ENCODE results near the gene SLC16A10.
"Not testable (repeated sequence)": the region's sequence is repeated elsewhere in the genome, so short reads cannot be mapped to it uniquely, and the experiment has no call there.

The SLC16A10 gene

DNA sequence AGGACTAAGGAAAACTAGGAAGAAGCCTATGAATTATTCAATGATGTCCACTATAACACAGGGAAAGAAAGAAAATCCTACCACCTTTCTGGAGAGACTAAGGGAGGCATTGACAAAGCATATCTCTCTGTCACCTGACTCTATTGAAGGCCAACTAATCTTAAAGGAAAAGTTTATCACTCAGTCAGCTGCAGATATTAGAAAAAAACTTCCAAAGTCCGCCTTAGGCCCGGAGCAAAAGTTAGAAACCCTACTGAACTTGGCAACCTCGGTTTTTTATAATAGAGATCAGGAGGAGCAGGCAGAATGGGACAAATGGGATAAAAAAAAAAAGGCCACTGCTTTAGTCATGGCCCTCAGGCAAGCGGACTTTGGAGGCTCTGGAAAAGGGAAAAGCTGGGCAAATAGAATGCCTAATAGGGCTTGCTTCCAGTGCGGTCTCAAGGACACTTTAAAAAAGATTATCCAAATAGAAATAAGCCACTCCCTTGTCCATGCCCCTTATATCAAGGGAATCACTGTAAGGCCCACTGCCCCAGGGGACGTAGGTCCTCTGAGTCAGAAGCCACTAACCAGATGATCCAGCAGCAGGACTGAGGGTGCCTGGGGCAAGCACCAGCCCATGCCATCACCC, 47.0 kb downstream of the SLC16A10 start:
- not testable (repeated sequence) for DNase-seq (ENCODE audit: low spot score)

DNA sequence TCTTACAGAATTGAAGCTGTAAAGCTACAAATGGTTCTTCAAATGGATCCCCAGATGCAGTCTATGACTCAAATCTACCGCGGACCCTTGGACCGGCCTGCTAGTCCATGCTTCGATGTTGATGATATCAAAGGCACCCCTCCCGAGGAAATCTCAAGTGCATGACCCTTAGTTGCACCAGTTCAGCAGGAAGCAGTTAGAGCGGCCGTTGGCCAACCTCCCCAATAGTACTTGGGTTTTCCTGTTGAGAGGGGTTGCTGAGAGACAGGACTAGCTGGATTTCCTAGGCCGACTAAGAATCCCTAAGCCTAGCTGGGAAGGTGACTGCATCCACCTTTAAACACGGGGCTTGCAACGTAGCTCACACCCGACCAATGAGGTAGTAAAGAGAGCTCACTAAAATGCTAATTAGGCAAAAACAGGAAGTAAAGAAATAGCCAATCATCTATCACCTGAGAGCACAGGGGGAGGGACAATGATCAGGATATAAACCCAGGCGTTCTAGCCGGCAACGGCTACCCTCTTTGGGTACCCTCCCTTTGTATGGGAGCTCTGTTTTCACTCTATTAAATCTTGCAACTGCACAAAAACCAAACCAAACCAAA, 50.3 kb downstream of the SLC16A10 start:
- not testable (repeated sequence) for DNase-seq (ENCODE audit: low spot score)

DNA sequence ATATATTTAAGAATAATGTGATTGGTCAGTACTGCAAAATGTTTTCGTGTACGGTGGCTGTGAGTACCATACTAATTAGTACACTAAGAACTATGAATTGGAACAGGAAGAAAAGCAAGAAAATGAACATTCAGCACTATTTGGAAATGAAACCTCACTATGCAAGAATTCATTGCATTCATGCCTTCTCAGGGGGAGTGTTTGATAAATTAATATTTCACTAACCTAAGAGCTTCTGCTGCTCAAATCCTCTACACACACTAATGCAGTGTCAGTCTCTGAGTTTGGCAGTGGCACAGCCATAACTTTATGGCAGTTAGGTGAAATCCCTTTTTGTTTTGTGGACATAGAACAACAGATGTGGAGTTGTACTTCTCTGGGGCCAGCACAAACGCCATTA, 60.1 kb downstream of the SLC16A10 start:
- no peak for DNase-seq (ENCODE audit: low spot score)

DNA sequence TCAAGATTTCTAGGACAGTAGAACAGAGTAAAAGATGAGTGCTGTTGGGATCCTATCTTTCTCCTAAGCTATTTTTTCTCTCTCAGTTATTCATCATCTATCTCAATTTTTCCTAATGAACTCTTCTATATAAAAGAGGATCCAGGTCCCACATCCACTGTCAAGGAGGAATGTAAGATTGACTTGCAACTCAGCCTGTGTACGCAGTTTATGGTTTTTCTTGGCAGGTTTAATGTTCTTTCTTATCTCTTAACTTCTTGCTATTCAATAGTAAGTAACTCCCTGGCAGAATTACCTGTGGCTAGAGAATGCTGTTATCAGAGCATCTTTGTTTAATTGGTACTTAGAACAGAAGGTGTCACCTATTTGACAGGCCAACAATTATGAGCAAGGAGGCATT, 60.8 kb downstream of the SLC16A10 start:
- DNase-seq (ENCODE audit: low spot score), result no peak

DNA sequence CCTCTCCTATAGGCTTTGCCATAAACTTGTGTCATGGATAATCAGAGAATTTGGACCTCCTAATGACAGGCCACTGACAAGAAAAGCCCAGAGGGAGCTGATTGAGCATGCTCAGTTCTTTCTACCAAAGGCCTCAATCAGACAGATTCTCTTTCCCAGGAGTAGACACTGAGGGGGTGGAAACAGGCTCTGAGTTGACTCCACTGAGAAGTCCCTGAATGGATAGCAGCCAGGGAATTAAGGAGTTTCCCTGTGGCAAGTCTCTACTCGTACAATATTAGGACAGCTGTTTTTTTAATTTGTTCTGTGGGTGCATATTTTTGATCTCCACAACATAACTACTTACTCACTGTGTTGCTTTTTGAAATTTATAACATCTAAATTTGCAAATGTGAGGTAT, 63.3 kb downstream of the SLC16A10 start:
- no peak for DNase-seq (ENCODE audit: low spot score)

DNA sequence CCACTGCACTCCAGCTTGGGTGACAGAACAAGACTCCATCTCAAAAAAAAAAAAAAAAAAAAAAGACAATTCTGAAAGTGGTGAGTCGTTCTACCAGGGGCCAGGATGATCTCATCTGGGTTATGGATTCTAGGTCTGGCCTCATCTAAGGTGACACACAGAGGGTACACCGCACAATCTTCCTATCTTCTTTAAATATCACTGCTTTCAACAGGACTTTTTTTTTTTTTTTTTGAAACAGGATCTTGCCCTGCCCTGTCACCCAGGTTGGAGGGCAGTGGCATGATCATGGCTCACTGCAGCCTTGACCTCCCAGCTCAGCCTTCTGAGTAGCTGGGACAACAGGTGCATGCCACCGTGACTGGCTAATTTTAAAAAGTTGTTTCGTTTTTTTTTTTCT, 67.7 kb downstream of the SLC16A10 start:
- DNase-seq (ENCODE audit: low spot score), result no peak

DNA sequence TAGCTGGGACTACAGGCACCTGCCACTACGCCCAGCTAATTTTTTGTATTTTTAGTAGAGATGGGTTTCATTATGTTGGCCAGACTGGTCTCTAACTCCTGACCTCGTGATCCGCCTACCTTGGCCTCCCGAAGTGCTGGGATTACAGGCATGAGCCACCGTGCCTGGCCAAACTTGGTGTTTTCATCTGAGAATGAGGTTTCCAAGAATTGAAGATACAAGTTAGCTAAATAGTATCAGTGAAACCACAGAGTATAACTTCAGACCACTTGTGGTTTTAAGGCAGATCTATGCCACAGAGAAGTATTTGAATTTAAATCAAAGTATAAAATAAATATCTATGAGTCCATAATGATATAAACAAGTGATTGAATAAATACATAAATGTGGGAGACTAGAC, 70.1 kb downstream of the SLC16A10 start:
- no peak for DNase-seq (ENCODE audit: low spot score)

DNA sequence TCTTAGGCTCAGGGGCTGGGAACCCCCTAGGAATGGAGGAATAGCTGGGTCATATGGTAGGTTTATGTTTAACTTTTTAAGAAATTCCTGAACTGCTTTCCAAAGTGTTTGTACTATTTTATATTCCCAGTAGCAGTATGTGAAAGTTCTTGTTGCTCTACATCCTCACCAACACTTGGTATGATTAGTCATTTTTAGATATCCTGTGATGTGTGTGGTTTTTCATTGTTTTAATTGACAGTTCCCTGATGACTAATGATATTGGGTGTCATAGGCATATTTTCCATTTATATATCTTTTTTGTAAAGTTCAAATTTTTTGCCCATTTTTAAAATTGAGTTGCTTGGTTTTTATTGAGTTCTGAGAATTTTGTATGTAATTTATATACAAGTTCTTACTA, 72.3 kb downstream of the SLC16A10 start:
- no peak for DNase-seq (ENCODE audit: low spot score)

DNA sequence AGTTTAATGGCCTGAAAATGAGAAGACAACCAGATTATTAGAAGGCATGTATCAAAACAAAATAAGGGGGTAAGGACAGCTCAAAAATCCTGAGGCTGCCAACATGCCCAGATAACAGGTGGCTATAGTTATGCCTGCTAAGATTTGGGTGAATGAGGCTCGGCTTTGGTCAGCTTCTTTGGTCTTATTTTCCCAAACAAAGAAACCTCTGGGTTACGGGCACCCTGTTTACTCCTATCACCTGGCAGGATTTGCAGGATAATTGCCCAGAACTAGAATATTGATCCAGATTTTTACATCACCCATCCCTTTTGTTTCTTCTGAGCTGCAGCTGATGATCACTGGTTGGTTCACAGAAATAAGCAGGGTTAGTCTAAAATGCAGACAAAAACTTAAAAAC, 74.3 kb downstream of the SLC16A10 start:
- DNase-seq (ENCODE audit: low spot score), result no peak

DNA sequence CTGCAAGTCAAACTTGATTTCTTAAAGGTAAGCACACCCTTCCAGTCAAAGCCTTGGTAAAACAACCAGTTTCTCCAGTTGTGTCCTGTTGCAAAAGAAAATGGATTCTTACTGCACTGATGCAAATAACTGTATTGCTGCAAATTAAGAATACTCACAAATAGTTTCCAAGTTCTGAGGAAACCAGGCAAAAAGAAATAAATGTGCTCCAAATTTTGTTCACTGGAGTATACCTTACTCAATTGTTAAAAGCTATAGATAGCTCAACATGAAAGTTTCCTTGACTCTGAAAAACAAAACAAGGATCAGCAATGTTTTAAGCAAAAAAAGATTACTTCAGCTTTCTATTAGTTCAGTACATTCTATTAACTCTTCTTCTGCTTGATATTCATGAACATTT, 75.2 kb downstream of the SLC16A10 start:
- DNase-seq (ENCODE audit: low spot score), result no peak

DNA sequence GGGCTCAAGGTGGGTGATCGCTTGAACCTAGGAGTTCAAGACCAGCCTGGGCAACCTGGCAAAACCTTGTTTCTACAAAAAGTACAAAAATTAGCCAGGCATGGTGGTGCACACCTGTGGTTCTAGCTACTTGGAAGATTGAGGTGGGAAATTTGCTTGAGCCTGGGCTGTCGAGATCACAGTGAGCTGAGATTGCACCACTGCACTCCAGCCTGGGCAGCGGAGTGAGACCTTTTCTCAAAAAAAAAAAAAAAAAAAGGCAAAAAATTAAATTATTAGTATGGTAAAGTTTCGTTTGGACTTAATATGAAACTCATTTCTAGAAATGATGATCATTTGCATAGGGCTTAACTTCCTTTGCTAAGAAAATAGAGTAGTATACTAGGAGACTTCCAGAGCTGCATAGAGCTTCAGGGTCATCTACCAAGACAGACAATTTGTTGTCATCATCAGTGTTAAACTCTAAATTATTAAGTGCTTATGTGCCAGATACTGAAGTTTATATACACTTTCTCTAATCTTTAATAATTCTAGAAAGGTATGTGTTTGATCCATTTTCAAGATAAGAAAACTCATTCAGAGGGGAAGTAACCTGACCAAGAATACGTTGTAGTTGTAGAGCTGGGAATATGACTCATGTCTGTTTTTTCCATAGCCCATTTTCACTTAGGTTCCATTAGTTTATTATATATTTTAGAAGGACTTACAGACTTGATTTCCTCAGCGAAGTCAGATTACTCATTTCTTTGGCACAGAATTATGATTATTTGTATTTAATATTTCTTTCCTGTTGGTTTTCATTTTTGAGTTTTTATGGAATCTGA, 84.5 kb downstream of the SLC16A10 start:
- DNase-seq (ENCODE audit: low spot score), result no peak

DNA sequence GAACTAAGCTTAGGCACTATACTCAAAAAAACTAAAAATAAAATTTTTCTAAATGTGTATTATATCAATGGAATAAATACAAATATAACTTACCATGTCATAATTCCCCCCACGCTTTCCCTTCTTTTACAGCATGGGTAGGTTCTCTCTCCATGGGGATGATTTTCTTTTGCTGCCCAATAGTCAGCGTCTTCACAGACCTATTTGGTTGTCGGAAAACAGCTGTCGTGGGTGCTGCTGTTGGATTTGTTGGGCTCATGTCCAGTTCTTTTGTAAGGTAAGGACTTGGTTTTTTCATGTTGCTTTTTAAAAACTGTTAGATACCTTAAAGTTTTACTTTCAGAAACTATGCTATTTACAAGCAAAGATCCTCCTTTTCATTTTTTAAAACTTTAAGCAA, 85.3 kb downstream of the SLC16A10 start:
- DNase-seq (ENCODE audit: low spot score), result no peak

DNA sequence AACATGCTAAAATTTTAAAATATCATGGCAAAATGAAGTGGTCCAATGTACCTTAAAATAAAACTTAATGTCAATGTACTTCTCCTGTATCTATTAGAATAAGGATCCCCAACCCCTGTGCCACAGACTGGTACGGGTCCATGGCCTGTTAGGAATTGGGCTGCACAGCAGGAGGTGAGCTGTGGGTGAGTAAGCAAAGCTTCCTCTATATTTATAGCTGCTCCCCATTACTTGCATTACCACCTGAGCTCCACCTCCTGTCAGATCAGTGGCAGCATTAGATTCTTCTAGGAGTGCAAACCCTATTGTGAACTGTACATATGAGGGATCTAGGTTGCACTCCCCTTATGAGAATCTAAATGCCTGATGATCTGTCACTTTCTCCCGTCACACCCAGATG, 86.0 kb downstream of the SLC16A10 start:
- DNase-seq (ENCODE audit: low spot score), result no peak

DNA sequence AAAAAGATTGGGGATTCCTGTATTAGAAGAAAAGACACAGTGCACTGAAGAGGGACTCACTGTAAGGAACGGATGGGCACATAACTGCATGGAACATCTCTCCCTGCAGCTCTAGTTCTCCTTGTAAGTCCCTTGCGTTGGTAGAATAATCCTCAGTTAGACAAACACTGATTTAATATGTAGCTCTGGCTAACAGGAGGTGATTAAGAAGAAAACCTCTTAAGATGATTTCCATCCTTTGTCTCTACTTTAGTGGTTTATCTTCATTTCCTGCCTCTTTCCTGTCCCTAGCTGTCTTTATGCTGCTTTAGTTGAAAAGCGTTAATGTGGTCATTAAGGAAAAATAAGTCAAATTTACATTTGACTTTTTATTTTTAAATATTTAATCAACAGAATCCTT, 86.6 kb downstream of the SLC16A10 start:
- no peak for DNase-seq (ENCODE audit: low spot score)

DNA sequence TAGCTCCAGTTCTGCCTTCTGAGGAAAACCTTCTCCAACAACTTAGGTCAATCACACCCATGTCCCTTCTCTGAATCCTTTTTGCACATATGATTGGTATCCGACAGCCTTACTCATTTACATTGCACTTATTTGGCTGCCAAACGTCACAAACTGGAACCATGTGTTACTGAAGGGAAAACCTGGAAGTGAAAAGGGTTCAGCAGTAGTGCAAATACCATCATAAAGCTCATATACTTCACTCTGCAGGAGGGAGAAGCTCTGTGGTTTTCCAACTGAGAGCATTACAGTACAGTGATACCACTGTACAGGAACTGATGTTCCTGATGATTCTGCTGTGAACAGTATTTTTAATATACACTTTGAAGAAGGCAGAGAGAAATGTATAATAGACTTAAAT, 87.8 kb downstream of the SLC16A10 start:
- DNase-seq (ENCODE audit: low spot score), result no peak

DNA sequence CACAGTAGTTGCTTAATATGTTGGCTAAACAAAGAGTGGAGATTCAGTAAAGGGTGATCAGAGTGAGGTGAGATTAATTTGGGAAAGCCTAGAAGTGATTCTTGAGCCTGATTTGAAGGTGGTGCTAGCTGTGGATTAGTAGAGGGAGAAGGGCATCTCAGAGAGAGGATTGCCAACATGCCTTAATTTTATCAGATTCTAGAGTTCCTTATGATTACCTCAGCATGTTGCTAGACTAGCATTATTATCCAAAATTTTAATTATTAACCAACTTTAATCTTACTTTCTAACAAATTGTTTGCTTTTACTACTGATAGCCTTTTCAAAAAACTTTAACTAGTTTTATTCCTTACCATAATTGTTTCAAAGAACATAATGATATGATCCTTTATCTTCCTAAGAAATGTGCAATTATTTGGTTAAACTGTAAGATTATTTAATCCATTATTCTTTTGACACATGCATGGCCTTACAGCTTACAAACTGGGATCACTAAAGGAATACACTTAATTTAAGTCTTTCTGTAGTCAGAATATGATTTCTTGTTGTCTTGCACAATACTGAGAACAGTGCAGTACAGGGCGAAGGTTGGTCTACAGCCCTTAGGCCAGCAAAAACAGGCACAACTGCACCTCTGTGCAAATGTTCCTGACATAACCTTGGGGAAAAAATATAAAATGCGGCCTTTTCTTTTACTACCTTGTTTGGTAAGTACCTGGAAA, 88.9 kb downstream of the SLC16A10 start:
- no peak for DNase-seq (ENCODE audit: low spot score)

DNA sequence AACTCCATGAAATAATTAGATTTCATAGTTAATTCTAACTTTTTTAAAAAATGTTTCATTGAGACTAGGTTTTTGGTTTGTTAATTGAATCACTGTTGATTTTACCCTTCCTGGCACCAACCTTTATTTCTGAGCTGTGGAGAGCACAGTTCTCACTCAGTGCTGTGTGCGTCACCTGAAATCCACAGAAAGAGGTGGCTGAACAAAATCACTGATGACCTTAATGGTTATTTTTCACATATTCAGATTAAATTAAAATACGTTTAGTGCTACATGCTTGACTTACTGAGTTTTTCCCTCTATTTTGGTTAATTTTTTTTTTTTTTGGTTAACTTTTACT, 89.4 kb downstream of the SLC16A10 start:
- DNase-seq (ENCODE audit: low spot score), result no peak

DNA sequence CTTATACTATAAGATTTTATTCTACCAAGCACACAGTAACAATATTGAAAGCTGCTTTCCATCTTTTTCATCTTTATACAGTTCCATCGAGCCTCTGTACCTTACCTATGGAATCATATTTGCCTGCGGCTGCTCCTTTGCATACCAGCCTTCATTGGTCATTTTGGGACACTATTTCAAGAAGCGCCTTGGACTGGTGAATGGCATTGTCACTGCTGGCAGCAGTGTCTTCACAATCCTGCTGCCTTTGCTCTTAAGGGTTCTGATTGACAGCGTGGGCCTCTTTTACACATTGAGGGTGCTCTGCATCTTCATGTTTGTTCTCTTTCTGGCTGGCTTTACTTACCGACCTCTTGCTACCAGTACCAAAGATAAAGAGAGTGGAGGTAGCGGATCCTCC, 89.8 kb downstream of the SLC16A10 start:
- no peak for DNase-seq (ENCODE audit: low spot score)

DNA sequence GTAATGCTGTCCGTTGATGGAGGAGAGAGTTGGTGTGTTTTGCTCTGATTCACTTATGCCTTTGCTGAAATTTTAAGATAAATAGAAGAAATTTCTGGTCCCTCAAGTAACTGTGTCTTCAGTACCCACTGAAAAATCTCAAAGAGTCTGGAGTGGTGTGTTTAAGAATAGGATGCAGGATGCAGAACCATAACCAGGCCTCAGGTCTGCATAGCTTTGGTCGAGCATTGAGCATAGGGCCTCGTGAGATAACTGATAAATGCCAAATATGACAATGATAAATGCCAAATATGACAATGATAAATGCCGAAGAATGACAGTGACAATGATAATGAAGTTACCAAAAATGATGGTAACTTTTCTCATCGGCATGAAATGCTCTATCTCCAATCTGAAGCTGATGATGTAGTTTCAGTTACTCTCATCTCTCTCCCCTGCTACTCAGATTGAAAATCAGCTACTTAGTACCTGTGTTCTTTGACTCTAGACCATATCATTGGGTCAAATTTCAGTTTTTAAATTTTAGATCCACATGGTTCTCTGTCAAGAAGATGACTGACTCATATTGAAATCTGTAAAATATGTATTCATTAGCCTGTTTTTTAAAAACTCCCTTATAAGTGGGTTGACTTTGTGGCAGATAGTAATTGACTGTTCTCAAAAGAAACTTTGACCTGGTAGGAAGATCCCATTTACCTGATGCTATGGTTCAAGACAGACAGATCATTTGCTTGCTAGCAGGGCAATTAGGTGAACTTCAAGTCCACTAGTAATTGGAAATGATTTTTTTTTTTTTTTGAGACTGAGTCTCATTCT, 96.6 kb downstream of the SLC16A10 start:
- DNase-seq (ENCODE audit: low spot score), result no peak

DNA sequence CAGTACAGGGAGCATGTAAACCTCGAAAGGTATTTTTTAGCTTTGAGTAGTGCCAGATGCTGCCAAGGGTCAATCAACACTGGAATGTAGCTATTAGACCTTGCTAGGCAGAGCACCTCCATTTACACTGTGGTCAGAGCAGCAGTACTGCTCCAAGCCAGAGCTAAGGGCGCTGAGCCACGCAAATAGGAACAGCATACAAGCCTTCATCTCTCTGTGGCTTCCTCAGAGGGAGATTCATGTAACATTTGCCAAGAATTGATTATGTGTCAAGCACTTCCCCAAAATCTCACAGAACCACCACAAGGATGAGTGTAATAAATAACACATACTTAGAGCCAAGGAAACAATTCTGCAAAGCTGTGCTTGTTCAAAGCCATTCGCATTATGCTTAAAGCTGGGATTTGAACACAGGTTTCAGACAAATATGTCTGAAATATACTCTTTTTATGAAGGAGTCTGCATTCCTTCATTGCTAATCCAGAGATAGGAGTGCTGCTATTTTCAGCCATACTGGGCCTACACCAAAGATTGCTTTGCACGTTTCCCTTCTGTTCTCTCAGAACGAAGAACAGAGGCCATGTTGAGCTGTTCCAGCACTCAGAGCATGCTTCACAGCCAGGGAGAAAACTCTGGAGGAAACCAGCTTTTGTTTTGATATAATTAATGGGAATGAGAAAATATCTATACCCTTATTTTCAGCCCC, 97.7 kb downstream of the SLC16A10 start:
- no peak for DNase-seq (ENCODE audit: low spot score)

DNA sequence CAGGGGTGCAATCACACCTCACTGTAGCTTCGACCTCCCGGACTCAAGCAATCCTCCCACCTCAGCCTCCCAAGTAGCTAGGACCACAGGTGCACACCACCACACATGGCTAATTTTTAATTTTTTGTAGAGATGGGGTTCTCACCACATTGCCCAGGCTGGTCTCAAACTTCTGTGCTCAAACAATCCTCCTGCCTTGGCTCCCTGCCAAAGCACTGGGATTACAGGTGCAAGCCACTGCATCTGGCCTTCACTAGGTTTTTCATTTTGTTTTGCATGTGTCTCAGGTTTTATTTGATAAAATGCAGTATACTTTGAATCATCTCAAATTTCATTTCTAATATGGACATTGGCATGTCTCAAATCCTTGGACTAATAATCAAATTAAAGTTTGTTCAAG, 98.7 kb downstream of the SLC16A10 start:
- no peak for DNase-seq (ENCODE audit: low spot score)
